ENCODE data around the gene CDHR3. TPM values are rescaled to one million over a fixed set of nuclear protein-coding genes. Genes with fewer than 3 reads are reported as not detected.

Gene CDHR3
- total RNA-seq, 2 experiments from 2014 or later: 0.42 to 2.8 TPM

GRCh38 chr7:106001886-106002285 is 38.8 kb downstream of the CDHR3 start:
- Histone ChIP-seq H3K9me3 (ENCODE audit: low read length) (no peaks in the 10 kb centered on the region), H2AFZ (ENCODE audit: low read length) (no peak overlapping the region), H3K4me1 (ENCODE audit: insufficient read depth, low read length, poor library complexity, severe bottlenecking) (no peaks in the 10 kb centered on the region), H3K9me2 (ENCODE audit: insufficient read depth, low read length) (no peaks in the 10 kb centered on the region), H3K79me2 (ENCODE audit: insufficient read depth, low read depth, low read length) (no peaks in the 10 kb centered on the region), H4K20me1 (ENCODE audit: insufficient read depth, low read length) (no peaks in the 10 kb centered on the region), H3K27ac (ENCODE audit: low read depth, low read length, poor library complexity, severe bottlenecking) (no peak overlapping the region), H3K4me2 (ENCODE audit: low read length) (no peak overlapping the region), H3K4me3 (ENCODE audit: low read depth, low read length, poor library complexity, severe bottlenecking) (no peak overlapping the region), H3K36me3 (ENCODE audit: insufficient read depth, low read length) (no peaks in the 10 kb centered on the region)
- intact Hi-C loops (cut with micrococcal nuclease; ENCODE audit: unreplicated experiment): no loop called here
- no peak for DNase-seq (ENCODE audit: low spot score)
- no peak for TF ChIP-seq CTCF (conservative IDR thresholded peaks at IDR 0.05; ENCODE audit: low read length)
- TF ChIP-seq EZH2phosphoT487 (IDR thresholded peaks at IDR 0.05; ENCODE audit: borderline replicate concordance, low read depth, low read length): no peak
- BruUV-seq (replicated peaks): no TSS peak
- POLR2A ChIA-PET: interaction anchor here (0.7 to 1.1 kb wide), 3 partner anchors 28 to 159 kb away, joined by 3 read pairs; no protein-coding TSS in a partner anchor
- CTCF ChIA-PET (ENCODE audit: unreplicated experiment): no interaction called here

GRCh38 chr7:106003525-106004064 is 40.5 kb downstream of the CDHR3 start:
- intact Hi-C loops (cut with micrococcal nuclease; ENCODE audit: unreplicated experiment): no loop called here
- CTCF ChIA-PET (ENCODE audit: unreplicated experiment): no interaction called here
- no peaks in the 10 kb centered on the region for H3K9me3 ChIP-seq (ENCODE audit: low read length)

More at GRCh38 chr7:106003525-106004064, 40.5 kb downstream of the CDHR3 start:
- H2AFZ ChIP-seq (ENCODE audit: low read length): no peak overlapping the region
- H4K20me1 ChIP-seq (ENCODE audit: insufficient read depth, low read length): no peaks in the 10 kb centered on the region
- no peaks in the 10 kb centered on the region for H3K79me2 ChIP-seq (ENCODE audit: insufficient read depth, low read depth, low read length)
- H3K9me2 ChIP-seq (ENCODE audit: insufficient read depth, low read length): no peaks in the 10 kb centered on the region
- no peak overlapping the region for H3K4me3 ChIP-seq (ENCODE audit: low read depth, low read length, poor library complexity, severe bottlenecking)
- no TSS peak for BruUV-seq (replicated peaks)
- no peaks in the 10 kb centered on the region for H3K36me3 ChIP-seq (ENCODE audit: insufficient read depth, low read length)
- no peak overlapping the region for H3K27ac ChIP-seq (ENCODE audit: low read depth, low read length, poor library complexity, severe bottlenecking)
- POLR2A ChIA-PET: no interaction called here
- no peak for DNase-seq (ENCODE audit: low spot score)
- H3K4me1 ChIP-seq (ENCODE audit: insufficient read depth, low read length, poor library complexity, severe bottlenecking): no peaks in the 10 kb centered on the region
- no peak overlapping the region for H3K4me2 ChIP-seq (ENCODE audit: low read length)
- TF ChIP-seq EZH2phosphoT487 (IDR thresholded peaks at IDR 0.05; ENCODE audit: borderline replicate concordance, low read depth, low read length) (no peak), CTCF (conservative IDR thresholded peaks at IDR 0.05; ENCODE audit: low read length) (no peak)

Measured in OCI-LY7 (cell line).